Measurements from ENCODE around the gene CGB2. TPM values are rescaled to one million over a fixed set of nuclear protein-coding genes. Genes with fewer than 3 reads are reported as not detected.
A peak's percentile ranks its signal among the peaks of the same experiment; 100 is the strongest.

Gene CGB2
- polyA plus RNA-seq, 10 donors = 0.49 TPM; not detected in 9

GRCh38 chr19:49065905-49066512 is 34.3 kb downstream of the CGB2 start:
- no peak for DNase-seq

- DNase-seq = no peak
Observed at GRCh38 chr19:49067554-49067953, 35.9 kb downstream of the CGB2 start.

GRCh38 chr19:49069026-49069425 is 37.3 kb downstream of the CGB2 start:
- no peak for DNase-seq

- DNase-seq = no peak
Observed at GRCh38 chr19:49070416-49070815, 38.7 kb downstream of the CGB2 start.

GRCh38 chr19:49071860-49072547 is 40.3 kb downstream of the CGB2 start:
- no peak for DNase-seq

- DNase-seq = peak in 1 of 3 donors; percentile 56
Observed at GRCh38 chr19:49073514-49074378, 42.1 kb downstream of the CGB2 start.

- peak in 1 of 3 donors; percentile 71 for DNase-seq
Observed at GRCh38 chr19:49074869-49075268, 43.2 kb downstream of the CGB2 start.

GRCh38 chr19:49080392-49080791 is 48.7 kb downstream of the CGB2 start:
- DNase-seq = no peak

- no peak for DNase-seq
Observed at GRCh38 chr19:49081273-49081672, 49.6 kb downstream of the CGB2 start.

Other genes with a start within 250 kb of the CGB2 start
- gene BCAT2, start 220.9 kb upstream of the CGB2 start, polyA plus RNA-seq (ENCODE audit: insufficient read length in 10 of 10) = 10 to 100 TPM; 19.6 to 24.3 (median 22.4) TPM
- 1 to 10 TPM; 2.6 to 4.5 (median 3.2) TPM for gene HSD17B14, start 195.4 kb upstream of the CGB2 start, polyA plus RNA-seq (ENCODE audit: insufficient read length in 10 of 10)
- 10 to 100 TPM; 23.6 to 43.5 (median 33.1) TPM for gene PLEKHA4, start 163.3 kb upstream of the CGB2 start, polyA plus RNA-seq (ENCODE audit: insufficient read length in 10 of 10)
- 10 to 100 TPM; 44.3 to 79.0 (median 62.4) TPM for gene PPP1R15A, start 159.5 kb upstream of the CGB2 start, polyA plus RNA-seq (ENCODE audit: insufficient read length in 10 of 10)
- under 1 TPM in 5 of 10 donors, not detected in 5; 0.16 to 0.54 (median 0.30) TPM for gene TULP2, start 133.1 kb upstream of the CGB2 start, polyA plus RNA-seq (ENCODE audit: insufficient read length in 10 of 10)
- 100 to 1,000 TPM; 118 to 190 (median 146) TPM for gene NUCB1, start 131.6 kb upstream of the CGB2 start, polyA plus RNA-seq (ENCODE audit: insufficient read length in 10 of 10)
- gene DHDH, start 98.2 kb upstream of the CGB2 start, polyA plus RNA-seq (ENCODE audit: insufficient read length in 10 of 10) = under 1 TPM in 9 of 10 donors, not detected in 1; 0.15 to 0.80 (median 0.39) TPM
- gene BAX, start 77.0 kb upstream of the CGB2 start, polyA plus RNA-seq (ENCODE audit: insufficient read length in 10 of 10) = 10 to 100 TPM; 32.8 to 56.5 (median 42.7) TPM
- gene FTL, start 66.6 kb upstream of the CGB2 start, polyA plus RNA-seq (ENCODE audit: insufficient read length in 10 of 10) = 100 to 1,000 TPM; 520 to 975 (median 659) TPM
- gene GYS1, start 38.6 kb upstream of the CGB2 start, polyA plus RNA-seq (ENCODE audit: insufficient read length in 10 of 10) = 100 to 1,000 TPM in 2 of 10 donors, 10 to 100 TPM in 8; 52.5 to 103 (median 84.0) TPM
- gene RUVBL2, start 38.0 kb upstream of the CGB2 start, polyA plus RNA-seq (ENCODE audit: insufficient read length in 10 of 10) = 10 to 100 TPM; 43.8 to 73.4 (median 52.0) TPM
- gene LHB, start 14.8 kb upstream of the CGB2 start, polyA plus RNA-seq (ENCODE audit: insufficient read length in 10 of 10) = under 1 TPM in 1 of 10 donors, not detected in 9; 0.34 TPM
- under 1 TPM in 2 of 10 donors, not detected in 8; 0.19 to 0.54 TPM for gene CGB3, start 7.6 kb upstream of the CGB2 start, polyA plus RNA-seq (ENCODE audit: insufficient read length in 10 of 10)
- gene CGB1, start 5.0 kb downstream of the CGB2 start, polyA plus RNA-seq (ENCODE audit: insufficient read length in 10 of 10) = under 1 TPM in 1 of 10 donors, not detected in 9; 0.90 TPM
- 1 to 10 TPM in 4 of 10 donors, under 1 TPM in 1, not detected in 5; 0.44 to 2.1 (median 1.5) TPM for gene CGB5, start 12.0 kb downstream of the CGB2 start, polyA plus RNA-seq (ENCODE audit: insufficient read length in 10 of 10)
- 1 to 10 TPM in 2 of 10 donors, under 1 TPM in 3, not detected in 5; 0.40 to 1.6 (median 0.82) TPM for gene CGB8, start 17.2 kb downstream of the CGB2 start, polyA plus RNA-seq (ENCODE audit: insufficient read length in 10 of 10)
- 1 to 10 TPM in 3 of 10 donors, under 1 TPM in 7; 0.50 to 1.5 (median 0.66) TPM for gene CGB7, start 25.9 kb downstream of the CGB2 start, polyA plus RNA-seq (ENCODE audit: insufficient read length in 10 of 10)
- 1 to 10 TPM; 2.4 to 5.8 (median 3.8) TPM for gene NTF4, start 32.9 kb downstream of the CGB2 start, polyA plus RNA-seq (ENCODE audit: insufficient read length in 10 of 10)
- 1 to 10 TPM; 3.3 to 9.4 (median 7.1) TPM for gene KCNA7, start 40.8 kb downstream of the CGB2 start, polyA plus RNA-seq (ENCODE audit: insufficient read length in 10 of 10)
- gene SNRNP70, start 53.6 kb downstream of the CGB2 start, polyA plus RNA-seq (ENCODE audit: insufficient read length in 10 of 10) = 100 to 1,000 TPM; 136 to 261 (median 187) TPM
- 10 to 100 TPM in 4 of 10 donors, 1 to 10 TPM in 6; 8.1 to 14.5 (median 9.8) TPM for gene LIN7B, start 82.5 kb downstream of the CGB2 start, polyA plus RNA-seq (ENCODE audit: insufficient read length in 10 of 10)
- gene C19orf73, start 87.3 kb downstream of the CGB2 start, polyA plus RNA-seq (ENCODE audit: insufficient read length in 10 of 10) = 1 to 10 TPM in 1 of 10 donors, under 1 TPM in 7, not detected in 2; 0.26 to 1.4 (median 0.64) TPM
- 10 to 100 TPM in 1 of 10 donors, 1 to 10 TPM in 9; 3.4 to 11.9 (median 6.6) TPM for gene PPFIA3, start 87.7 kb downstream of the CGB2 start, polyA plus RNA-seq (ENCODE audit: insufficient read length in 10 of 10)
- 100 to 1,000 TPM in 9 of 10 donors, 10 to 100 TPM in 1; 77.6 to 154 (median 138) TPM for gene HRC, start 123.5 kb downstream of the CGB2 start, polyA plus RNA-seq (ENCODE audit: insufficient read length in 10 of 10)
- 10 to 100 TPM; 16.8 to 66.3 (median 31.4) TPM for gene TRPM4, start 125.9 kb downstream of the CGB2 start, polyA plus RNA-seq (ENCODE audit: insufficient read length in 10 of 10)

All from muscle of back (tissue), 11 donors.